ENCODE measurements around the gene FAM13B.

The FAM13B gene

GRCh38 chr5:137923856-137924255, 109.0 kb downstream of the FAM13B start:
- DNase-seq: peak; percentile 3 to 78
- Histone ChIP-seq H2BK120ac (ENCODE audit: insufficient read depth, low read length, poor library complexity) (no peak overlapping the region), H3K79me2 (ENCODE audit: control insufficient read depth, insufficient read depth, low read length, poor library complexity) (no peaks in the 10 kb centered on the region), H3K4me1 (ENCODE audit: control insufficient read depth in 1 of 2, insufficient read depth in 2 of 2, low read length in 2 of 2) (peaks cover 7 to 10% of the 10 kb centered on the region in 2 experiments), H4K91ac (ENCODE audit: low read depth, low read length) (no peak overlapping the region), H3K9ac (ENCODE audit: low read length) (no peak overlapping the region), H2BK12ac (ENCODE audit: low read length) (no peak overlapping the region), H3K4me2 (ENCODE audit: low read length) (no peak overlapping the region), H3K4me3 (ENCODE audit: low read depth, low read length) (no peak overlapping the region), H3K36me3 (ENCODE audit: control insufficient read depth in 1 of 2, insufficient read depth in 2 of 2, low read length in 2 of 2) (peaks cover 4% of the 10 kb centered on the region in 2 experiments), H3K4ac (ENCODE audit: low read depth, low read length) (no peak overlapping the region), H3K23ac (ENCODE audit: low read length) (no peak overlapping the region), H3K9me3 (ENCODE audit: insufficient read depth, low read depth, low read length) (no peaks in the 10 kb centered on the region), H4K8ac (ENCODE audit: low read depth, low read length) (no peak overlapping the region), H4K12ac (ENCODE audit: low read depth, low read length) (no peak overlapping the region), H3K79me1 (ENCODE audit: low read length) (no peaks in the 10 kb centered on the region), H3K27me3 (ENCODE audit: insufficient read depth, low read length) (no peaks in the 10 kb centered on the region), H2AK5ac (ENCODE audit: low read length) (no peak overlapping the region), H3K18ac (ENCODE audit: low read length) (no peak overlapping the region), H3K27ac (ENCODE audit: low read depth, low read length) (no peak overlapping the region), H2AFZ (ENCODE audit: insufficient read depth, low read length, poor library complexity) (no peak overlapping the region), H3K14ac (ENCODE audit: low read length) (no peak overlapping the region), H2BK5ac (ENCODE audit: low read depth, low read length, poor library complexity) (no peak overlapping the region)
- no CpG with 5 or more reads among the region's 4 CpGs for WGBS (ENCODE audit: extremely low coverage, insufficient coverage, insufficient read length)

- Histone ChIP-seq H4K8ac (ENCODE audit: low read depth, low read length) (no peak overlapping the region), H3K23ac (ENCODE audit: low read length) (no peak overlapping the region), H3K79me1 (ENCODE audit: low read length) (no peaks in the 10 kb centered on the region), H3K27me3 (ENCODE audit: insufficient read depth, low read length) (no peaks in the 10 kb centered on the region), H2AK5ac (ENCODE audit: low read length) (no peak overlapping the region), H3K27ac (ENCODE audit: low read depth, low read length) (no peak overlapping the region), H3K18ac (ENCODE audit: low read length) (no peak overlapping the region), H3K4me3 (ENCODE audit: low read depth, low read length) (no peak overlapping the region), H3K79me2 (ENCODE audit: control insufficient read depth, insufficient read depth, low read length, poor library complexity) (no peaks in the 10 kb centered on the region), H3K14ac (ENCODE audit: low read length) (no peak overlapping the region), H2AFZ (ENCODE audit: insufficient read depth, low read length, poor library complexity) (no peak overlapping the region), H2BK5ac (ENCODE audit: low read depth, low read length, poor library complexity) (no peak overlapping the region), H2BK12ac (ENCODE audit: low read length) (no peak overlapping the region), H3K4me2 (ENCODE audit: low read length) (no peak overlapping the region), H4K91ac (ENCODE audit: low read depth, low read length) (no peak overlapping the region), H3K36me3 (ENCODE audit: control insufficient read depth in 1 of 2, insufficient read depth in 2 of 2, low read length in 2 of 2) (no peaks in the 10 kb centered on the region), H2BK120ac (ENCODE audit: insufficient read depth, low read length, poor library complexity) (no peak overlapping the region), H3K9ac (ENCODE audit: low read length) (no peak overlapping the region), H3K9me3 (ENCODE audit: insufficient read depth, low read depth, low read length) (no peaks in the 10 kb centered on the region), H4K12ac (ENCODE audit: low read depth, low read length) (no peak overlapping the region), H3K4me1 (ENCODE audit: control insufficient read depth in 1 of 2, insufficient read depth in 2 of 2, low read length in 2 of 2) (peaks cover 7 to 10% of the 10 kb centered on the region in 2 experiments), H3K4ac (ENCODE audit: low read depth, low read length) (no peak overlapping the region)
- WGBS (ENCODE audit: extremely low coverage, insufficient coverage, insufficient read length): no CpG with 5 or more reads among the region's 3 CpGs
- DNase-seq: peak; percentile 79 to 96
These were observed 110.9 kb downstream of the FAM13B start for GRCh38 chr5:137921931-137922330.

- no peak overlapping the region for H2BK5ac ChIP-seq (ENCODE audit: low read depth, low read length, poor library complexity)
- H3K9me3 ChIP-seq (ENCODE audit: insufficient read depth, low read depth, low read length): no peaks in the 10 kb centered on the region
- H3K4me1 ChIP-seq (ENCODE audit: control insufficient read depth in 1 of 2, insufficient read depth in 2 of 2, low read length in 2 of 2): peaks cover 1 to 2% of the 10 kb centered on the region in 2 experiments
- no peak overlapping the region for H3K23ac ChIP-seq (ENCODE audit: low read length)
- H3K27me3 ChIP-seq (ENCODE audit: insufficient read depth, low read length): no peaks in the 10 kb centered on the region
- H3K14ac ChIP-seq (ENCODE audit: low read length): no peak overlapping the region
- no peak overlapping the region for H2BK120ac ChIP-seq (ENCODE audit: insufficient read depth, low read length, poor library complexity)
- H3K4me2 ChIP-seq (ENCODE audit: low read length): no peak overlapping the region
- H4K8ac ChIP-seq (ENCODE audit: low read depth, low read length): no peak overlapping the region
- no peak overlapping the region for H3K4ac ChIP-seq (ENCODE audit: low read depth, low read length)
- H3K79me2 ChIP-seq (ENCODE audit: control insufficient read depth, insufficient read depth, low read length, poor library complexity): no peaks in the 10 kb centered on the region
- H2AFZ ChIP-seq (ENCODE audit: insufficient read depth, low read length, poor library complexity): no peak overlapping the region
- no peak overlapping the region for H2BK12ac ChIP-seq (ENCODE audit: low read length)
- no peak overlapping the region for H3K18ac ChIP-seq (ENCODE audit: low read length)
- no peaks in the 10 kb centered on the region for H3K79me1 ChIP-seq (ENCODE audit: low read length)
- no peak for DNase-seq
- H2AK5ac ChIP-seq (ENCODE audit: low read length): no peak overlapping the region
- WGBS (ENCODE audit: extremely low coverage, insufficient coverage, insufficient read length): no CpG with 5 or more reads among the region's 1 CpG
- no peaks in the 10 kb centered on the region for H3K36me3 ChIP-seq (ENCODE audit: control insufficient read depth in 1 of 2, insufficient read depth in 2 of 2, low read length in 2 of 2)
- H4K91ac ChIP-seq (ENCODE audit: low read depth, low read length): no peak overlapping the region
- H3K27ac ChIP-seq (ENCODE audit: low read depth, low read length): no peak overlapping the region
- no peak overlapping the region for H3K4me3 ChIP-seq (ENCODE audit: low read depth, low read length)
- no peak overlapping the region for H3K9ac ChIP-seq (ENCODE audit: low read length)
- no peak overlapping the region for H4K12ac ChIP-seq (ENCODE audit: low read depth, low read length)
These were observed 116.0 kb downstream of the FAM13B start for GRCh38 chr5:137916923-137917322.

GRCh38 chr5:137914758-137915157, 118.1 kb downstream of the FAM13B start:
- Histone ChIP-seq H4K8ac (ENCODE audit: low read depth, low read length) (no peak overlapping the region), H3K9ac (ENCODE audit: low read length) (no peak overlapping the region), H3K4ac (ENCODE audit: low read depth, low read length) (no peak overlapping the region), H3K9me3 (ENCODE audit: insufficient read depth, low read depth, low read length) (no peaks in the 10 kb centered on the region), H2BK5ac (ENCODE audit: low read depth, low read length, poor library complexity) (no peak overlapping the region), H2AFZ (ENCODE audit: insufficient read depth, low read length, poor library complexity) (no peak overlapping the region), H4K91ac (ENCODE audit: low read depth, low read length) (no peak overlapping the region), H3K4me3 (ENCODE audit: low read depth, low read length) (no peak overlapping the region), H3K18ac (ENCODE audit: low read length) (no peak overlapping the region), H3K4me1 (ENCODE audit: control insufficient read depth in 1 of 2, insufficient read depth in 2 of 2, low read length in 2 of 2) (no peaks in the 10 kb centered on the region), H2AK5ac (ENCODE audit: low read length) (no peak overlapping the region), H3K79me1 (ENCODE audit: low read length) (no peaks in the 10 kb centered on the region), H2BK120ac (ENCODE audit: insufficient read depth, low read length, poor library complexity) (no peak overlapping the region), H4K12ac (ENCODE audit: low read depth, low read length) (no peak overlapping the region), H3K27ac (ENCODE audit: low read depth, low read length) (no peak overlapping the region), H3K23ac (ENCODE audit: low read length) (no peak overlapping the region), H3K4me2 (ENCODE audit: low read length) (no peak overlapping the region), H3K79me2 (ENCODE audit: control insufficient read depth, insufficient read depth, low read length, poor library complexity) (no peaks in the 10 kb centered on the region), H3K14ac (ENCODE audit: low read length) (no peak overlapping the region), H3K36me3 (ENCODE audit: control insufficient read depth in 1 of 2, insufficient read depth in 2 of 2, low read length in 2 of 2) (no peaks in the 10 kb centered on the region), H3K27me3 (ENCODE audit: insufficient read depth, low read length) (no peaks in the 10 kb centered on the region), H2BK12ac (ENCODE audit: low read length) (no peak overlapping the region)
- no peak for DNase-seq
- WGBS (ENCODE audit: extremely low coverage, insufficient coverage, insufficient read length): no CpG with 5 or more reads among the region's 2 CpGs
